ENCODE data around the gene RHBG.
A peak's percentile ranks its signal among the peaks of the same experiment; 100 is the strongest.
"Not testable (repeated sequence)": the region's sequence is repeated elsewhere in the genome, so short reads cannot be mapped to it uniquely, and the experiment has no call there.

RHBG gene

DNA sequence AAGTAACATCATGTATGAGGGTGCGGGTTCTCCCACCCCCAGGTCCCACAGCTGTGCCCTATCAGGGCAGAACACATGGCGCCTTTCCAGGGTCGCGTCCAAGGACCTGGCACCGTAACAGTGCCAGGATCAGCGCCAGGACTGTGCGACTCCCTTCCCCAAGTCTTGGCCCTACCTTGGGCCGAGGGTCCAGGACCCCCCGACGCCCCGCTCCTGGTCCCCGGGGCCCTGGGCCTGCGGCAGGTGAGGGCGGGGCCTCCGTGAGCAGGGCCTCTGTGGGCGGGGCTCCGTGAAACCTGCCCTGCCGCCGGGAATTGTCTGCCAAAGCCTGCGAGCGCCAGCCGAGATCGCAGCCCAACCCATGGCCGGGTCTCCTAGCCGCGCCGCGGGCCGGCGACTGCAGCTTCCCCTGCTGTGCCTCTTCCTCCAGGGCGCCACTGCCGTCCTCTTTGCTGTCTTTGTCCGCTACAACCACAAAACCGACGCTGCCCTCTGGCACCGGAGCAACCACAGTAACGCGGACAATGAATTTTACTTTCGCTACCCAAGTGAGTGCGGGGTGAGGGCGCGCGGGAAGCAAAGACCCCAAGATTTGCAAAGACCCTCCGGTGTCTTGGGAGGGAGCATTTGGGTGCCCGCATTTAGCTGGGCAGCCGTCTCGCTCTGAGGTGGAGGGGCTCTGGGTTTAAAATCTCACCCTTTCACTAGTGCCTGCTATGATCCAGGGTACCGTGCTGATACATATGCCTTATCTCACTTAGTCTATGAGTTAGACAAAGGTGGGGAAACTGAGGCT, at the start of gene RHBG:
Gene RHBG (plus strand): TSS at position 323 of the 796 bp plus-strand sequence. CDS start 39 bp downstream, at position 362.
- FAIRE-seq = no peak

DNA sequence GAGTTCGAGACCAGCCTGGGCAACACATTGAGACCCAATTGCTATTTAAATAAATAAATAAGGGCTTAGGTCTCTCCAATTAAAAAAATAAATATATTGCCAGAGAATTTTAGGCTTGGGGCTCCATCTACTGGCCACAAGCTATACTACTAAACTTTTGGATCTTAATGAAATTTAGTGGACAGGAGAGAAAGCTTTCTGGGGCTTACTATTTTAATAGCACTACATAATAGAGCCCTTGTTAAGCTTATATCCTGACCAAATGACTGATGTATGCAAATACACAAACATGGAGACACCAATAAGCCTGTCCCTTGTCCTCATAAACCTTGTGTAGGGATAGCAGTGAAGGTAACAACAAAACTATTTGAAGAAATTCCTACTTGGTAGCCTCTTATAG, 49.3 kb upstream of the RHBG start:
- peak; percentile 76 for FAIRE-seq

- no peak for FAIRE-seq
Measured at GRCh38 chr1:156320560-156320959, 48.5 kb upstream of the RHBG start.

DNA sequence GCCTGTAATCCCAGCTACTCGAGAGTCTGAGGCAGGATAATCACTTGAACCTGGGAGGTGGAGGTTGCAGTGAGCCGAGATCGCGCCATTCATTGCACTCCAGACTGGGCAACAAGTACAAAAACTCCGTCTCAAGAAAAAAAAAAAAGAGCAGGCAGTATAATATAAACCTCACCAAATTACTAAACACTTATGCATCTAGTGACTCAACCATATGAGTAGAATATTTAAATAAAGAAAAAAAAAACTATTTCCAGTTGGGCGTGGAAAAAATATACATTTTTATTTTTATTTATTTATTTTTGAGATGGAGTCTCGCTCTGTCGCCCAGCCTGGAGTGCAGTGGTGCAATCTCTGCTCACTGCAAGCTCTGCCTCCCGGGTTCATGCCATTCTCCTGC, 45.8 kb upstream of the RHBG start:
- FAIRE-seq = not testable (repeated sequence)

DNA sequence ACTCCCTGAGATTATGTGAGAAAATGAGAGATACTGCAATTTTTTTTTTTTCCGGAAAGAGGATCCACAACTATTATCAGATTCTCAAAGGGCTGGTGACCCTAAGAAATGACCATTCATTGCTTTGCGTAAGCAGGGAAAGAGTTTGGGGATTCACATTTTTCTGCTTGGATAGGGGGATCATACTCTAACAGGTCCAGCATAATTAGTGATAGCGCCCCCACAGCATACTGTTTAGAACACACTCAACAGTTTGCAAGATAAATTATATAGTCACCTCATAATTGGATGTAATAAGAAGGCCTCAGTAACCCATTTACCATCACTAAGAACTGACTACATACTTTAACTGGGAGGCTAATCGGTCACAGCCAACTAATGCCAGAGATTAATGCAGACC, 32.8 kb upstream of the RHBG start:
- no peak for FAIRE-seq

DNA sequence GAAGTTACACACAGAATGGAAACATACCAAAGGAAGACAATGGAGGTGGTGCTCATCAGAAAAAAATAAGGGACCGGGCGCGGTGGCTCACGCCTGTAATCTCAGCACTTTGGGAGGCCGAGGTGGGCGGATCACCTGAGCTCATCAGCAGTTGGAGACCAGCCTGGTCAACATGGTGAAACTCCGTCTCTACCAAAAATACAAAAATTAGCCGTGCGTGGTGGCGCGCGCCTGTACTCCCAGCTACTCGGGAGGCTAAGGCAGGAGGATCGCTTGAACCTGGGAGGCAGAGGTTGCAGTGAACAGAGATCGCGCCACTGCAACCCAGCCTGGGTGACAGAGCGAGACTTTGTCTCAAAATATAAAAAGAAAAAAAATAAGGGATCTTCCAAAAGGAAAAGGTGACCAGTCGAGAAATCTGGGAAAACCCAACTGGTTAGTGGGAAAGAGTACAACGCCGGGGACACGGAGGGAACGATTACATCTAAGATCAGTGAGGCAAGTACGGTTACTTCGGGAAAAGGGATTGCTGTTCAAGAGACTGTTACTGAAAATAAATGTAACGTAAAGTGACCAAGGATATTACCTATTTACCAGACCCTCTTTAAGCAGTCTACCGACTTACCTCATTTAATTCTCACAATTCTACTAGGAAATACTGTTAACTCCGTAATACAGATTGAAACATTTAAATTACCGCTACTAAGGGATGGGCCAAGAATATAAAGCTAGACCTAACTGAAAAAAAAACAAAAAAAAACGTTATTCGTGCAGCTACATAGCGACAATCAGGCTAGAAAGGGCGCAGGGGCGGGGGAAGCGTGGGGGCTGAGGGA, 31.7 kb upstream of the RHBG start:
- FAIRE-seq = no peak

GRCh38 chr1:156337888-156338179, 31.2 kb upstream of the RHBG start:
- FAIRE-seq = no peak

DNA sequence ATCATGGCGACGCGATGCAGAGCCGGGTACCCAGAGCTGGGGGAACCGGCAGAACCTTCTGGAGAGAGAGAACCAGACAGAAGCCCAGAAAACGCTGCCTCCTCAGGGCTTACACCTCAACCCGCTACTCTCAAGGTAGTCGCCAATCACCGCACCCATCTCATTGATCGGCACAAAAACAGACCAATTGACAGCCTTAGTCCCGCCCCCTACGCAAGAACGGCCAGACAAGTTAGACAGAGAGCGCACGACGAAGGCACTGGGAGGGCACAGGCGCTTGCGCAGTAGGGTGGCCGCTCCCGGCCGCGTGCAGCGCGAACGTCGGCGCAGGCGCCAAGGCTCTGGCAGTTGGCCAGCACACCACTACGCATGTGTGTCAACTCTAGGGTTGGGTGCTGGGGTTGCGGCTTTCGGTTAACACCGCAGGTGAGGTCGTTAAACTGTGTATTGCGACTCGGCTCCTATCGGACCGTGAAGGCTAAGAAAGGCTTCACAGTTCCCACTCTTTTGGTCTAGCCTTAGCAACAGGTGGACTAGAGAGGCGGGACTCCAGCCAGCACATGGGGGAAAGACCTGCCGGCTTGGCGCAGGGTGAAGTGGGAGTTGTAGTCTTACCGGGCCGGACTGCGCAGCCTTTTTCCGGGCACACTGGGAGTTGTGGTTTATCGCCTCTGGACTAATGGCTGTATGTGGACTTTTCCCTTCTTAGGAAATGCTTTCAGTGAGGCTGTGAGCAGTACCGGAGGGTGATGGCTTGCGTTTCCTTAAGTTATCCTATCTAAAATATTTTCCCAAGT, 30.6 kb upstream of the RHBG start, which contains the start of the genes CCT3 and TSACC:
Gene CCT3 (minus strand): TSS at position 113 of the 797 bp plus-strand sequence. CDS start 108 bp downstream, at position 5.
Gene TSACC (plus strand): TSS at position 347 of the 797 bp plus-strand sequence. CDS start 1,232 bp downstream, outside the sequence.
- FAIRE-seq = peak; percentile 97

DNA sequence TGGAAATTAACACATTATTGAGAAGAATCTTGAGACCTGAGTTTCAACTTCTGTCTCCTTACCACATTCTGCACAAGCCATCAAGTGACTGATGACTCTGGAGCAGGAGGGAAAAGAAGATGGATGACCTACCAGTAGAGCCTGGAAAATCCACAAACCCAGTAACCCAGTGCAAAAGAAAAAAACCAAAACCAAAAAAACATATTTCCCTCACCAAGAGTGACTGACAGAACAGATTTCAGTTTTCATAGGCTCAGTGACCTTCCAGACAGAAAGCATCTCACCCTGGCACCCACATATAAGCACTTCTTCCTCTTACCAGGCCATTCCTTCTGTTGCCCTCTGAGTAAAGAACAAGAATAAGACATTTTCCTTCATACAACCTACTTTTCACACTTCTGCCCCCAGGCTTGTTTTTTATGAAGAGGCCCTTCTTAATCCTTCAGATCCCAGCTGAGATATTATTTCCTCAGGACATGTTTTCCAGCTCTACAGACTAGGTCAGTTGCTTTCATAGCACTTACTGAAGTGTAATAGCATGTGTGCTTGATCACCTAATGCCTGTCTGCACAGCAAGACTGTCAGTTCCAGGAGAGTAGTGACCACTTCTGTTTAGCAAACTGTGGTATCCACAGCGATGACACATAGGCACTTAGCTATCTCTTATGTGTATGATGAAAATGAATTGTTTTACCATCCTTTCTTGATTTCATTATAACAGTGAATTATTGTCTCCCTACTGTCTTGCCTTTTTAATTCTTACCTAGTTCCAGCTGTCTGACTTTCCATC, 26.6 kb upstream of the RHBG start:
- FAIRE-seq = no peak

DNA sequence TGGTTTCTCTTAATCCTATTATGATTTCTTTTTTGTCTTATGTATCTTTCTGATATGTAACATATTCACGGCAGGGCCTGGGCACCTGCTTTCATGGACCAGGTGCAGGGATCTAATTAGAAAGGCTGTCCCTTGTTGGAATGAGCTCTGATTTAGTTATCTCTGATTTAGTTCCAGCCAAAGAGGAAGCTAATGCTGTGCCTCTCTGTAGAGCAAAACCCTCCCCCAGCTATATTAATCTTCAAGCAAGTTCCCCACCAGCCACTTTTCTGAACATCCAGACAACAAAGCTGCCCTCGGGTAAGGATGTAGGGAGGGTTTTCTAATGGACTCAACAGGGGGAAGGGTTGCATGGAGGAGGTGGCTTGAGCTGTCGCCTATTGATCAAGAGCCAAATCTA, 24.6 kb upstream of the RHBG start:
- FAIRE-seq = no peak

GRCh38 chr1:156346035-156346434, 23.0 kb upstream of the RHBG start:
- not testable (repeated sequence) for FAIRE-seq

GRCh38 chr1:156346636-156347035, 22.4 kb upstream of the RHBG start:
- no peak for FAIRE-seq

DNA sequence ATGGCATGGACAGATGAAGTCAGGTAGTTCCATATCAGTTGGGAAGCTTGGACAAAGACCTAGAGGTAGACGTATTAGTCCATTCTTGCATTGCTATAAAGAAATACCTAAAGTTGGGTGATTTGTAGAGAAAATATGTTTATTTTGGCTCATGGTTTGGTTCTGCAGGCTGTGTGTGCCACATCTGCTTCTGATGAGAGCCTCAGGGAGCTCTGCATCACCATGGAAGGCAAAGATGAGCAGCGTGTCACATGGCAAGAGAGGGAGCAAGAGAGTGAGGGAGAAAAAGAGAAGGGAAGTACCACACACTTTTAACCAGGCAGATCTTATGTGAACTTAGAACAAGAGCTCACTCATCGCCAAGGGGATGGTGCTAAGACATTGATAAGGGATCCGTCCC, 21.7 kb upstream of the RHBG start:
- FAIRE-seq = no peak

- not testable (repeated sequence) for FAIRE-seq
Measured at GRCh38 chr1:156352481-156352880, 16.5 kb upstream of the RHBG start.

GRCh38 chr1:156356262-156356874, 12.6 kb upstream of the RHBG start:
- FAIRE-seq = no peak

DNA sequence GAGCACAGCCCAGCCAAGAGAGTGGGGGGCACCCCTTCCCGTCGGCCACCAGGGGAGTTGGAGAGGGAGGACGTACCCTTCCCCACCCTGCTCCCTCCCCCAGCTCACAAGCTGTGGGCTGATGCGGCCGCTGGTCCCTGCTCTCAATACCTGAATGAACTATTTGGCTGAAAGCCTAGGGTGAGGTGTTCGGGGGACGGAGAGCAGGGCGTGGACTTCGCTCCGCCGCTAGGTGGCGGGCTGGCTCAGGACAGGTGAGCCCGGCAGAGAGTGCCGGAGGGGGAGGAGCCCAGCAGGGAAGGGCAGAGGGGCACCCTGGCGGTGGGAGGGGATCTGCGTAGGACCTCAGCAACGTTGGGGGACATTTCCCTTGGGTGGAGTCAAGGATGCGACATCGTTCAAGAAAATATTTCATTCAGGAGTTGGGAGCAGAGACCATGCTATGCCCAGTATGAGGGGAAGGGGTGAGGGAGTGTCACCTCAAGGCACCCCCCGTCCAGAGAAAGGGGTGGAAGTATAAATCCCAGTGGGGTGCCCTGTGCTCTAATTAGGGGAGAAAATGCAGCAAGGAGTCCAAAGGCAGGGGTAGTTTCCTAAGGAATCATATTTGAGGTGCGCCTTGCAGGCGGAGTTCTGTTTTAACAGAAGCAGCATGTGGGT, 12.0 kb upstream of the RHBG start:
- FAIRE-seq = no peak

DNA sequence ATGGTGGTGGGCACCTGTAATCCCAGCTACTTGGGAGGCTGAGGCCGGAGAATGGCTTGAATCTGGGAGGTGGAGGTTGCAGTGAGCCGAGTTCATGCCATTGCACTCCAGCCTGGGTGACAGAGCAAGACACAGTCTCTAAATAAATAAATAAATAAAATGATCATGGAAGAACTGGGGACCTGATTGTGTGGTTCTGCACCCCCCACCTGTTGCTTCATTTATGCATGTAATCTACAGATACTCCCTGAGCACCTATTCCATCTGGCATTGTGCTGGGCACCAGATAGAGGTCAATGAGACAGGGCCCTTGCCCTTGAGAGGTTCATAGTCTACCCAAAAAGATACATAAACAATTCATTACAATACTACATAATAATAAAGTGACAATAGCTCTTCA, 11.0 kb upstream of the RHBG start:
- no peak for FAIRE-seq

DNA sequence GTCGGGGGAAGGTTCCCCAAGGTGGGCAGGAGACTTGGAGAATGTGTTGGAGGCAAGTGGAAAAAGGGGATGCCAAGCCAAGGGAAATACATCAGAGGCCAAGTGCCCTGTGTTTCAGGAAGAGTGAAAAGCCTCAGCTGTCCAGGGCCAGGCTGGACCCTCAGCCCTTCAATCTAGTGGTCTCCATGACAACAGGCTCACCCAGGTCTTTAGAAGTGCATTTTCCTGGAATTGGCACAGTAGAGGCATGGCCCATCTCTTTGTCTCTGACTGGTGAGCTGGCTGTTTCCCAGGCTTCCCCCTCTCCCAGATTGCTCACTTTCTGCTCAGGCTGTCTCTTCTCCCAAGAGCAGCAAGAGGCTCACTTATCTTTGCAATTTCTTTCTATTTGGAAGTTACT, 10.4 kb upstream of the RHBG start:
- FAIRE-seq = no peak

- FAIRE-seq = no peak
Measured at GRCh38 chr1:156359249-156359648, 9.8 kb upstream of the RHBG start.

DNA sequence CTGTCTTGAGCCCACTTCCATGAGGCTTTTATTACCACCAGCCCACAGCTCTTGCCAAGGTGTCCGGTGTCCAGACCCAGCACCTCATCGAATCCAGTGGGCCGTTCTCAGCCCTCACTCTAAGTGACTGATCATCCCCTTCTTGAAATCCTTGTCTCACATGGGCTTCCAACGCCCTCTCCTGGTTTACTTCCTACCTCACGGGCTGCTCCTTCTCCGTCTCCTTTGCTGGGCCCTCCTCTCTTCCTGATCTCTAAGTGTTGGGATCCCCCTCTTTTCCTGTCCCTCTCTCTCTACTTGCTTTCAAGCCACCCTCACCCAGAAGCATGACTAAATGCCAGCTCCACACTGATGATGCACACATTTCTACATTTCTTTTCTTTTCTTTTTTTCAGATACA, 9.0 kb upstream of the RHBG start:
- FAIRE-seq = no peak

- FAIRE-seq = no peak
Measured at GRCh38 chr1:156360534-156360933, 8.5 kb upstream of the RHBG start.

All from G401.6 (cell line).